Activated CD4-positive, alpha-beta T cell treated with anti-CD3 and anti-CD28 coated beads, Interleukin-2, amount 10 ng/mL, durations not matched to agents 7 days and 5 days (primary cell): ENCODE results near the gene TRMU. TPM values are rescaled to one million over a fixed set of nuclear protein-coding genes. Genes with fewer than 3 reads are reported as not detected.

Source experiments
- CTCF ChIA-PET: fragments of 350-600 bp; sonication (Branson Sonifier 250); formaldehyde crosslinking; loops from one replicate; lab custom pipeline; 2021; ENCODE audit warnings: antibody characterized with exemption; lab: Charles Lee
- POLR2A ChIA-PET: fragments of 350-600 bp; sonication (Branson Sonifier 250); formaldehyde crosslinking; loops from one replicate; lab custom pipeline; 2021; ENCODE audit warnings: antibody characterized with exemption; lab: Charles Lee
- DNase-seq: peaks from one replicate; pipeline ENCODE4 v3.0.0-alpha.2; 2020
- H3K27ac Mint-ChIP-seq: one replicate; pipeline ENCODE4 v1.8.0; 2021; ENCODE audit warnings: mild to moderate bottlenecking, moderate library complexity, mixed read lengths
- H3K27me3 Mint-ChIP-seq: one replicate; pipeline ENCODE4 v1.8.0; 2021; ENCODE audit warnings: mixed read lengths
- H3K36me3 Mint-ChIP-seq: one replicate; pipeline ENCODE4 v1.8.0; 2021; ENCODE audit warnings: low read depth, mixed read lengths
- H3K4me1 Mint-ChIP-seq: one replicate; pipeline ENCODE4 v1.8.0; 2021; ENCODE audit warnings: mixed read lengths
- H3K4me3 Mint-ChIP-seq: one replicate; pipeline ENCODE4 v1.8.0; 2021; ENCODE audit warnings: mild to moderate bottlenecking, moderate library complexity, mixed read lengths
- H3K9me3 Mint-ChIP-seq: one replicate; pipeline ENCODE4 v1.8.0; 2021; ENCODE audit warnings: mixed read lengths
- total RNA-seq, 2 experiments: library from RNA; stranded (reverse); gene quantifications; one replicate each; pipeline ENCODE4 v1.2.3, GENCODE V29; 2021

Gene TRMU
- total RNA-seq, 2 experiments from 2014 or later: 74.3 to 74.4 TPM

GRCh38 chr22:46292732-46293131 is 42.8 kb upstream of the TRMU start:
- DNase-seq: no peak
- Mint-ChIP-seq H3K27me3 (no peaks in the 10 kb centered on the region), H3K9me3 (peaks cover 5% of the 10 kb centered on the region), H3K4me3 (no peak overlapping the region), H3K36me3 (peaks cover 25% of the 10 kb centered on the region), H3K27ac (peak overlapping the region; percentile 9), H3K4me1 (peaks cover 56% of the 10 kb centered on the region)
- POLR2A ChIA-PET: no interaction called here
- CTCF ChIA-PET: interaction anchor here (1.3 kb wide), 1 partner anchor 25 kb away, joined by 3 read pairs; the partner anchor contains the start of gene TTC38

GRCh38 chr22:46293577-46294260 is 41.8 kb upstream of the TRMU start:
- H3K9me3 Mint-ChIP-seq: peaks cover 5% of the 10 kb centered on the region
- H3K27ac Mint-ChIP-seq: peak overlapping the region; percentile 46
- peaks cover 29% of the 10 kb centered on the region for H3K36me3 Mint-ChIP-seq
- H3K4me3 Mint-ChIP-seq: no peak overlapping the region
- DNase-seq: no peak
- peaks cover 54% of the 10 kb centered on the region for H3K4me1 Mint-ChIP-seq
- H3K27me3 Mint-ChIP-seq: no peaks in the 10 kb centered on the region
- ChIA-PET POLR2A (no interaction called here), CTCF (interaction anchor here (1.3 kb wide), 1 partner anchor 26 kb away, joined by 3 read pairs; the partner anchor contains the start of gene TTC38)

GRCh38 chr22:46294784-46295183 is 40.7 kb upstream of the TRMU start:
- peak overlapping the region; percentile 98 for H3K27ac Mint-ChIP-seq
- ChIA-PET POLR2A (no interaction called here), CTCF (interaction anchor here (0.7 kb wide), 1 partner anchor 179 kb away, joined by 6 read pairs; no protein-coding TSS in a partner anchor)

DNA sequence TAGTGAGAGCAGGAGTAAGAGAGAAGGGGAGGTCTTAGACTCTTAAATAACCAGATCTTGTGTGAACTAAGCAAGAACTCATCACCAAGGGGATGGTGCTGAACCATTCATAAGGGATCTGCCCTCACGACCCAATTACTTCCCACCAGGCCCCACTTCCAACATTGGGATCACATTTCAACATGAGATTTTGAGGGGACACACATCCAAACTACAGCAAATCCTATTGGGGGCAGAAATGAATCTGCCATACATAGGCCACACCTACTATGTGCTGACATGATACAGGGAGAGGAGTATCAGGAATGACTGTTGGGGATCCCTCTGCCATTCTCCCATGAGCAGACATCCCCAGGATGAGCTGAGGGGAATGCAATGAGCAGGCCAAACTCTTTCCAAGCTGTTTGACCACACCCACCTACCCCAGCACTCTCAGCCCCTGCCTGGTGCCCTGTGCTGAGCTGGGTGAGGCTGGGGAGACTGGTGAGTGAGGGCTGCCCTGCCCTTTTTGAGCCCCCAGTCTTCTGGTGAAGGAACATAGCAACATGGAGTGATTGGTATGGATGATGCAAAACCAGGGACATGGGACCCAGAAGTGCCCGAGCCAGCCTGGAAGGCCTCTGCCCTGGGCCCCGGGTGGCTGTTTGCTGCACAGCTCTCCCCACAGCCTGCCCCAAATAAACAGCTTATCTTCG is 40.1 kb upstream of the TRMU start:
- ChIA-PET CTCF (interaction anchor here (0.5 to 1.8 kb wide), 3 partner anchors 34 to 521 kb away, joined by 3 to 9 read pairs (median 4); no protein-coding TSS in a partner anchor), POLR2A (no interaction called here)
- DNase-seq: no peak
- Mint-ChIP-seq H3K4me3 (peak overlapping the region; percentile 82), H3K36me3 (peaks cover 40% of the 10 kb centered on the region), H3K4me1 (peaks cover 65% of the 10 kb centered on the region), H3K27ac (peak overlapping the region; percentile 98), H3K27me3 (no peaks in the 10 kb centered on the region), H3K9me3 (peaks cover 5% of the 10 kb centered on the region)

More at GRCh38 chr22:46294784-46295183, 40.7 kb upstream of the TRMU start:
- DNase-seq: no peak
- Mint-ChIP-seq H3K36me3 (peaks cover 38% of the 10 kb centered on the region), H3K27me3 (no peaks in the 10 kb centered on the region), H3K4me3 (peak overlapping the region; percentile 82), H3K4me1 (peaks cover 63% of the 10 kb centered on the region), H3K9me3 (peaks cover 5% of the 10 kb centered on the region)

GRCh38 chr22:46296257-46297150 is 39.0 kb upstream of the TRMU start, which contains the start of gene GTSE1:
Gene GTSE1 (plus strand): TSS chr22:46296870. CDS start chr22:46297401, 531 bp downstream.
- H3K27me3 Mint-ChIP-seq: no peaks in the 10 kb centered on the region
- H3K4me1 Mint-ChIP-seq: peaks cover 73% of the 10 kb centered on the region
- peaks cover 49% of the 10 kb centered on the region for H3K36me3 Mint-ChIP-seq
- peak; percentile 99 for DNase-seq
- peak within 1 kb of the TSS; percentile 82 for H3K4me3 Mint-ChIP-seq
- ChIA-PET POLR2A (interaction anchor here (0.6 to 0.7 kb wide), 2 partner anchors 75 to 243 kb away, joined by 3 read pairs; no protein-coding TSS in a partner anchor), CTCF (interaction anchor here (0.5 to 1.8 kb wide), 5 partner anchors 11 to 520 kb away, joined by 3 to 9 read pairs (median 4); no protein-coding TSS in a partner anchor)
- H3K27ac Mint-ChIP-seq: peak within 1 kb of the TSS; percentile 98
- peaks cover 5% of the 10 kb centered on the region for H3K9me3 Mint-ChIP-seq

- DNase-seq: peak; percentile 23
- peaks cover 48% of the 10 kb centered on the region for H3K36me3 Mint-ChIP-seq
- peak overlapping the region; percentile 88 for H3K27ac Mint-ChIP-seq
- ChIA-PET CTCF (interaction anchor here (1.5 to 1.8 kb wide), 2 partner anchors 154 to 175 kb away, joined by 3 to 9 read pairs; no protein-coding TSS in a partner anchor), POLR2A (interaction anchor here (0.6 kb wide), 1 partner anchor 74 kb away, joined by 3 read pairs; no protein-coding TSS in a partner anchor)
- peak overlapping the region; percentile 82 for H3K4me3 Mint-ChIP-seq
- H3K4me1 Mint-ChIP-seq: peaks cover 73% of the 10 kb centered on the region
- H3K9me3 Mint-ChIP-seq: peaks cover 3% of the 10 kb centered on the region
- no peaks in the 10 kb centered on the region for H3K27me3 Mint-ChIP-seq
Observed at GRCh38 chr22:46297151-46297812, 38.2 kb upstream of the TRMU start.

- Mint-ChIP-seq H3K36me3 (peaks cover 52% of the 10 kb centered on the region), H3K9me3 (no peaks in the 10 kb centered on the region), H3K4me3 (peak overlapping the region; percentile 82), H3K27ac (no peak overlapping the region), H3K27me3 (no peaks in the 10 kb centered on the region), H3K4me1 (peaks cover 74% of the 10 kb centered on the region)
- no peak for DNase-seq
- ChIA-PET CTCF (interaction anchor here (0.8 to 1.2 kb wide), 3 partner anchors 16 to 143 kb away, joined by 3 to 6 read pairs (median 4); no protein-coding TSS in a partner anchor), POLR2A (no interaction called here)
Observed at GRCh38 chr22:46299101-46299500, 36.4 kb upstream of the TRMU start.

DNA sequence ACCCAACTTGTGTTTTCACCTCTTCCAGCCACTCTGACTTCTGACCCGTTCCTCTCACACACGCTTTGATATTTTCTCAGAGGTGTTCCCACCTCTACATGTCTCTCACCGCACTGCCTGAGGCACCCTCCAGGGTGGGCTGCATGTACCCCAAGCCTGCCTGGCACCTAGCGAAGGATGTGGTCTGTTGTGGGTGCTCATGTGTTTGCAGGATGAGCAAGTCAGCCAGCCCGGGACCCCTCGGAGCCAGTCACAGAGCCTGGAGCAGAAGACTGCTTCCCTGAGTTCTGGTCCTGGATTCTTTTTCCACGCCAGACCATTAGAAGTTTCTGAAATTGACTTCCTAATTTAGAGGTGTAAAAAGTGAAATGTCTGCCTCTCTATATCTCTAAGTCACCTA is 35.0 kb upstream of the TRMU start:
- Mint-ChIP-seq H3K9me3 (no peaks in the 10 kb centered on the region), H3K36me3 (peaks cover 59% of the 10 kb centered on the region), H3K4me3 (no peak overlapping the region), H3K27me3 (no peaks in the 10 kb centered on the region), H3K27ac (no peak overlapping the region), H3K4me1 (peaks cover 67% of the 10 kb centered on the region)
- POLR2A ChIA-PET: no interaction called here
- DNase-seq: no peak
- CTCF ChIA-PET: interaction anchor here (1.2 kb wide), 1 partner anchor 144 kb away, joined by 3 read pairs; no protein-coding TSS in a partner anchor

DNA sequence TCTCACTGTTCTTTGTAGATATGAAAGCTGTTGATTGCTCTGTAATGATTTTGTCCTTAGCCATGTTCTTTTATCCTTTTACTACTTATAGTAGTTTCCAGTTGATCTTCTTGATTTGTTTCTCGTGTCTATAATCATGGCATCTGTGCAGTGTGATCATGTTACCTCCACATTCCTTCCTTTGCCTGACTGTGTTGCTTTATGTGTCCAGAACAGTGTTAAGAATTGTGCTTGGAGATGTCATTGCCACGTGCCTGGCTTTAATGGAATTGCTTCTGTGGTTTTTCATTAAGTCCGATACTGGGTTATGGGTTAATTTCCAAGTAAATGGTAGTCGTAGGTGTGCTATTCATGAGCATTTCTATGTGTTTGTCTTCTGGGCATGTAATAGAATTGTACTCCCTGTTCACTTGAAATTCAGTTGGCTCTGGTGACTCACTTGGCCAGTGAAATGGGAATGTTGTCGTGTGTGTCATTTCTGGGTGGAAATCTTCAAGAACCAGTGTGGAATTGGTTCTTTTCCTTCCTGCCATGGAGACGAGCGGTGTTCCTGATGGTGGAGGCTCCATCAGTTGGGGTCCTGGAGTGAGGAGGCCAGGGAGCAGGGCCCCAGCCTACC is 32.1 kb upstream of the TRMU start:
- peaks cover 62% of the 10 kb centered on the region for H3K36me3 Mint-ChIP-seq
- no peaks in the 10 kb centered on the region for H3K27me3 Mint-ChIP-seq
- no peaks in the 10 kb centered on the region for H3K9me3 Mint-ChIP-seq
- POLR2A ChIA-PET: no interaction called here
- H3K4me3 Mint-ChIP-seq: no peak overlapping the region
- CTCF ChIA-PET: interaction anchor here (0.6 to 0.8 kb wide), 2 partner anchors 43 to 302 kb away, joined by 3 to 5 read pairs; no protein-coding TSS in a partner anchor
- DNase-seq: no peak
- peaks cover 52% of the 10 kb centered on the region for H3K4me1 Mint-ChIP-seq
- H3K27ac Mint-ChIP-seq: peak overlapping the region; percentile 65

GRCh38 chr22:46308283-46308988 is 27.1 kb upstream of the TRMU start:
- Mint-ChIP-seq H3K4me1 (peaks cover 24% of the 10 kb centered on the region), H3K36me3 (peaks cover 58% of the 10 kb centered on the region), H3K4me3 (no peak overlapping the region), H3K27ac (no peak overlapping the region), H3K9me3 (no peaks in the 10 kb centered on the region), H3K27me3 (no peaks in the 10 kb centered on the region)
- ChIA-PET CTCF (interaction anchor here (2.1 kb wide), 1 partner anchor 192 kb away, joined by 6 read pairs; no protein-coding TSS in a partner anchor), POLR2A (no interaction called here)
- DNase-seq: no peak
